ENCODE measurements around the gene NCAPH2. TPM values are rescaled to one million over a fixed set of nuclear protein-coding genes. Genes with fewer than 3 reads are reported as not detected.

Gene NCAPH2
- total and polyA plus RNA-seq, 2 of the 8 experiments (the other 6 are each of a cell fraction or from before 2014, with no cell fraction given), result 62.2 to 81.6 TPM

GRCh38 chr22:50562523-50563412, 54.7 kb downstream of the NCAPH2 start, which contains the start of gene SYCE3 (continued):
- TF ChIP-seq SIN3A (conservative IDR thresholded peaks at IDR 0.05 in 1 of 2, IDR thresholded peaks at IDR 0.05 in 1 of 2; ENCODE audit: low read depth in 1 of 2, low read length in 2 of 2) (0 out of 4 replicates have a peak, but pooled peaks of 1 of the 2 experiments have one; percentile 39), E2F6 (IDR thresholded peaks at IDR 0.05) (no peak), POLR2A (IDR thresholded peaks at IDR 0.05; ENCODE audit: control extremely low read depth in 1 of 2, low read depth in 2 of 2, low read length in 2 of 2) (no peak), ATF3 (IDR thresholded peaks at IDR 0.05; ENCODE audit: insufficient read depth, low read depth, low read length) (no peak), CREB1 (IDR thresholded peaks at IDR 0.05) (0 out of 2 replicates have a peak, but pooled peaks have one; percentile 40), KDM4A (IDR thresholded peaks at IDR 0.05; ENCODE audit: low read depth, low read length, severe bottlenecking) (peak; percentile 44), JUN (IDR thresholded peaks at IDR 0.05; ENCODE audit: low read depth, low read length) (no peak), RAD21 (IDR thresholded peaks at IDR 0.05 in 1 of 2, conservative IDR thresholded peaks at IDR 0.05 in 1 of 2; ENCODE audit: low read depth in 2 of 2, low read length in 2 of 2) (peak; percentile 55 to 69; a peak in 3 of 4 replicates), CBX5 (IDR thresholded peaks at IDR 0.05; ENCODE audit: low read depth, low read length) (no peak), NRF1 (IDR thresholded peaks at IDR 0.05; ENCODE audit: low read depth, low read length) (no peak), GTF2F1 (IDR thresholded peaks at IDR 0.05; ENCODE audit: borderline replicate concordance, low read depth, low read length) (no peak), TBP (IDR thresholded peaks at IDR 0.05; ENCODE audit: low read depth, low read length) (0 out of 2 replicates have a peak, but pooled peaks have one; percentile 43), KDM5A (IDR thresholded peaks at IDR 0.05; ENCODE audit: low read length) (no peak), TEAD4 (IDR thresholded peaks at IDR 0.05; ENCODE audit: low read depth, low read length) (peak; percentile 42; the same call in 1 of the 2 replicates), ZNF274 (IDR thresholded peaks at IDR 0.05; ENCODE audit: borderline replicate concordance, extremely low read depth, low read length) (no peak), SAP30 (IDR thresholded peaks at IDR 0.05; ENCODE audit: insufficient read depth, insufficient replicate concordance, low read length) (peak; percentile 64), CBX8 (IDR thresholded peaks at IDR 0.05; ENCODE audit: borderline replicate concordance, low read depth, low read length) (no peak), POU5F1 (IDR thresholded peaks at IDR 0.05; ENCODE audit: low read depth, low read length) (no peak), SP4 (IDR thresholded peaks at IDR 0.05; ENCODE audit: low read length) (peak; percentile 88)

All from H1 (cell line).